HL-60 (cell line): ENCODE measurements around the gene TNIK.

Source experiments
- GABPA ChIP-seq: IDR thresholded peaks from 2 replicates; pipeline ENCODE4 v1.6.1; 2012; ENCODE audit warnings: low read depth
- POLR2AphosphoS5 ChIP-seq: IDR thresholded peaks from 2 replicates; pipeline ENCODE4 v1.6.1; 2012; ENCODE audit warnings: low read depth
- SPI1 ChIP-seq: IDR thresholded peaks from 2 replicates; pipeline ENCODE4 v1.6.1; 2012; ENCODE audit warnings: low read depth, mild to moderate bottlenecking, borderline replicate concordance
- TF ChIP-seq, protein P1 (sequence below): IDR thresholded peaks from one replicate; pipeline ENCODE4 v1.5.1; 2011; ENCODE audit warnings: low read length, control low read depth, inconsistent platforms; ENCODE audit not compliant: insufficient read depth
- TF ChIP-seq, protein P2 (sequence below): IDR thresholded peaks from 2 replicates; pipeline ENCODE4 v1.6.1; 2012; ENCODE audit warnings: low read depth; ENCODE audit not compliant: insufficient replicate concordance

DNA sequence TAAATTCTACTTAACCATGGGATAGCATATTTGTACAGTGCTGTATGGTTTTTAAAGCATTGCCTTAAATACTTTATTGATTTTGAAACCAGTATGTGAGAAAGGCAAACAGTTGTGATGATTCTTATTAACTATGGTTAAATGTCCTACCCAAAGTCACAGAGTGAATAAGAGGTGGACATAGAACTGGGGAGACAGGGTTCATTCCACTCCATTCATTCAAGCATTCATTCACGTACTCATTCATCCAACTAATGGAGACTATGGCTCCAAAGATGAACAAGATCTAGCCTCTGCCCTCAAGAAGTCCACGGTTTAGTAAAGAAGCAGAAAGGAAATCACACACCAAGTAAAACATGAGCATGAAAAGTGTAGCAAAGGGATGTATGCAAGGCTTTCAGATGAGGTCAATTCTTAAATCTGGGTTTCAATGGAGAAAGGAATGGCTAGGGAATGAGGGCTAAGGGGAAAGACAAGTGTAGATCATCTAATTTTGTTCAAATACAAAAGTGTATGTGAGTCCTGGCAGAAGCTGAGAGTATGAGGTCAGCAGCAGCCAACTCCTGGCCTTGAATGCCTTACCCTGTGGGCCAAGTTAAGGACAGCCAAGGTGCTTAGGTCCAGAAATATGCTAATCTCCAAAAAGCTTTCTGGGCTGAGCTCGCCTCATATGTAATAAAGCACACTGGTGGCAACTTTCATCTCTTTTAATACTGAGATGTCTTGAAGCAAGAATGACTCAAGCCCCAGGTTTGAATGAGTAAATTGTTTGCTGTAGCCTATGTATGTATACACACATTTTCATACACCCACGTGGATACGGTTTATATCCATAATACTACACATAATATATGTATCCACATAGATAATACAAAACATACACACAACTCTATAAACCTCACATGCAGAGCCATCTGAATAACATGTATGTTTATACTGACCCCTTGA, 4.3 kb downstream of the TNIK start:
- TF ChIP-seq, protein P1, sequence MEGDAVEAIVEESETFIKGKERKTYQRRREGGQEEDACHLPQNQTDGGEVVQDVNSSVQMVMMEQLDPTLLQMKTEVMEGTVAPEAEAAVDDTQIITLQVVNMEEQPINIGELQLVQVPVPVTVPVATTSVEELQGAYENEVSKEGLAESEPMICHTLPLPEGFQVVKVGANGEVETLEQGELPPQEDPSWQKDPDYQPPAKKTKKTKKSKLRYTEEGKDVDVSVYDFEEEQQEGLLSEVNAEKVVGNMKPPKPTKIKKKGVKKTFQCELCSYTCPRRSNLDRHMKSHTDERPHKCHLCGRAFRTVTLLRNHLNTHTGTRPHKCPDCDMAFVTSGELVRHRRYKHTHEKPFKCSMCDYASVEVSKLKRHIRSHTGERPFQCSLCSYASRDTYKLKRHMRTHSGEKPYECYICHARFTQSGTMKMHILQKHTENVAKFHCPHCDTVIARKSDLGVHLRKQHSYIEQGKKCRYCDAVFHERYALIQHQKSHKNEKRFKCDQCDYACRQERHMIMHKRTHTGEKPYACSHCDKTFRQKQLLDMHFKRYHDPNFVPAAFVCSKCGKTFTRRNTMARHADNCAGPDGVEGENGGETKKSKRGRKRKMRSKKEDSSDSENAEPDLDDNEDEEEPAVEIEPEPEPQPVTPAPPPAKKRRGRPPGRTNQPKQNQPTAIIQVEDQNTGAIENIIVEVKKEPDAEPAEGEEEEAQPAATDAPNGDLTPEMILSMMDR: no peak
- no peak for TF ChIP-seq POLR2AphosphoS5
- TF ChIP-seq, protein P2, sequence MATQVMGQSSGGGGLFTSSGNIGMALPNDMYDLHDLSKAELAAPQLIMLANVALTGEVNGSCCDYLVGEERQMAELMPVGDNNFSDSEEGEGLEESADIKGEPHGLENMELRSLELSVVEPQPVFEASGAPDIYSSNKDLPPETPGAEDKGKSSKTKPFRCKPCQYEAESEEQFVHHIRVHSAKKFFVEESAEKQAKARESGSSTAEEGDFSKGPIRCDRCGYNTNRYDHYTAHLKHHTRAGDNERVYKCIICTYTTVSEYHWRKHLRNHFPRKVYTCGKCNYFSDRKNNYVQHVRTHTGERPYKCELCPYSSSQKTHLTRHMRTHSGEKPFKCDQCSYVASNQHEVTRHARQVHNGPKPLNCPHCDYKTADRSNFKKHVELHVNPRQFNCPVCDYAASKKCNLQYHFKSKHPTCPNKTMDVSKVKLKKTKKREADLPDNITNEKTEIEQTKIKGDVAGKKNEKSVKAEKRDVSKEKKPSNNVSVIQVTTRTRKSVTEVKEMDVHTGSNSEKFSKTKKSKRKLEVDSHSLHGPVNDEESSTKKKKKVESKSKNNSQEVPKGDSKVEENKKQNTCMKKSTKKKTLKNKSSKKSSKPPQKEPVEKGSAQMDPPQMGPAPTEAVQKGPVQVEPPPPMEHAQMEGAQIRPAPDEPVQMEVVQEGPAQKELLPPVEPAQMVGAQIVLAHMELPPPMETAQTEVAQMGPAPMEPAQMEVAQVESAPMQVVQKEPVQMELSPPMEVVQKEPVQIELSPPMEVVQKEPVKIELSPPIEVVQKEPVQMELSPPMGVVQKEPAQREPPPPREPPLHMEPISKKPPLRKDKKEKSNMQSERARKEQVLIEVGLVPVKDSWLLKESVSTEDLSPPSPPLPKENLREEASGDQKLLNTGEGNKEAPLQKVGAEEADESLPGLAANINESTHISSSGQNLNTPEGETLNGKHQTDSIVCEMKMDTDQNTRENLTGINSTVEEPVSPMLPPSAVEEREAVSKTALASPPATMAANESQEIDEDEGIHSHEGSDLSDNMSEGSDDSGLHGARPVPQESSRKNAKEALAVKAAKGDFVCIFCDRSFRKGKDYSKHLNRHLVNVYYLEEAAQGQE: no peak
- TF ChIP-seq GABPA: no peak
- no peak for TF ChIP-seq SPI1
